Thyroid gland (tissue), 4 donors: ENCODE data around the gene COMMD2. TPM values are rescaled to one million over a fixed set of nuclear protein-coding genes. Genes with fewer than 3 reads are reported as not detected.
A peak's percentile ranks its signal among the peaks of the same experiment; 100 is the strongest.

Experiments
- DNase-seq, 2 donors: peaks; one replicate each; pipeline ENCODE4 v3.0.0-alpha.2; 2019
- H3K27ac ChIP-seq, 3 donors: fragments of 200-600 bp; sonication (generic); 1 replicate in 2 of 3; 2 replicates in 1 of 3; pipeline ENCODE4 v1.5.1; 2016 to 2019; ENCODE audit warnings: mild to moderate bottlenecking in 1 of 3, moderate library complexity in 1 of 3
- H3K27me3 ChIP-seq: fragments of 200-600 bp; sonication (generic); one replicate; pipeline ENCODE4 v1.5.1; 2019
- H3K36me3 ChIP-seq, 2 donors: fragments of 200-600 bp; sonication (generic); one replicate each; pipeline ENCODE4 v1.5.1; 2016 to 2019
- H3K4me1 ChIP-seq, 2 donors: fragments of 200-600 bp; sonication (generic); one replicate each; pipeline ENCODE4 v1.5.1; 2017 to 2019
- H3K4me3 ChIP-seq, 3 donors: fragments of 200-600 bp; sonication (generic); replicated peaks in 1 of 3; 1 replicate in 2 of 3; 2 replicates in 1 of 3; pipeline ENCODE4 v1.5.1; 2016; ENCODE audit warnings: mild to moderate bottlenecking in 1 of 3
- H3K9me3 ChIP-seq: fragments of 200-600 bp; sonication (generic); one replicate; pipeline ENCODE4 v1.5.1; 2017
- POLR2A ChIP-seq, 2 donors: fragments of 450-650 bp; IDR thresholded peaks; one replicate each; pipeline ENCODE4 v1.6.1; 2017; ENCODE audit warnings: antibody characterized with exemption in 2 of 2, mild to moderate bottlenecking in 2 of 2, moderate library complexity in 1 of 2
- WGBS, 2 donors: methylation state at CpG; one replicate each; pipeline ENCODE4 v1.1.5; 2017; 5-methylcytosine and 5-hydroxymethylcytosine counted together
- intact Hi-C: fragments of 100-400 bp; cut with DNase I; formaldehyde crosslinking; loops from one replicate; pipeline ENCODE4 v1.15.1; 2023
- total RNA-seq, 4 donors: library from RNA; depleted of rRNA; stranded (reverse); fragments of >200 nt; gene quantifications; one replicate each; pipeline ENCODE4 v1.2.3, GENCODE V29; 2016
- TF ChIP-seq, protein P1 (sequence below), 6 experiments: fragments of 200-600 bp in 3 of 6; fragments of 450-650 bp in 3 of 6; sonication (generic) in 3 of 6; IDR thresholded peaks; one replicate each; pipeline ENCODE4 v1.5.1; 2016 to 2019; ENCODE audit warnings: antibody characterized with exemption in 6 of 6, mild to moderate bottlenecking in 2 of 6, inconsistent platforms in 1 of 6, moderate library complexity in 1 of 6

The COMMD2 gene
- total RNA-seq, 4 donors from 2014 or later, result 36.4 to 56.5 (median 45.6) TPM

DNA sequence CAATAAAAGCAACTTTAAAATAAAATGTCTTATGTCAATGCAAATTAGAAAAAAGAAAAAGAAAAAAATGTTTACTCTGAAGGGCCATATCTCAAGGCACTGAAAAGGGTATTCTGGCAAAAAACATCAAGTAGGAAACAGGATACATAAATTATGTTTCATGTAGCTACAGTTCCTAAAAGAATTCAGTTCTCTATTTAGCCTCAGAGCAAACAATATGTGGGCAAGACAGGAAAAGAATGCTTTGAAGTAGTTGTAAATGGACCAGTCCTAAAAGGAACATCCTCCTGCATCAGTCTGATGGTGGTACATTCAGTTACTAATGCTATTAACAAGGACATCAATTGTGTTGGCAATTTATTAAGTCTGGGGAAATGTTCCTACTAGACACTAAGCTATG lies 8.1 kb downstream of the COMMD2 start:
- DNase-seq, result no peak
- no peaks in the 10 kb centered on the region for H3K27me3 ChIP-seq
- intact Hi-C loops, result no loop called here
- no peaks in the 10 kb centered on the region for H3K4me1 ChIP-seq
- TF ChIP-seq POLR2A (IDR thresholded peaks at IDR 0.05), result no peak
- TF ChIP-seq, protein P1, sequence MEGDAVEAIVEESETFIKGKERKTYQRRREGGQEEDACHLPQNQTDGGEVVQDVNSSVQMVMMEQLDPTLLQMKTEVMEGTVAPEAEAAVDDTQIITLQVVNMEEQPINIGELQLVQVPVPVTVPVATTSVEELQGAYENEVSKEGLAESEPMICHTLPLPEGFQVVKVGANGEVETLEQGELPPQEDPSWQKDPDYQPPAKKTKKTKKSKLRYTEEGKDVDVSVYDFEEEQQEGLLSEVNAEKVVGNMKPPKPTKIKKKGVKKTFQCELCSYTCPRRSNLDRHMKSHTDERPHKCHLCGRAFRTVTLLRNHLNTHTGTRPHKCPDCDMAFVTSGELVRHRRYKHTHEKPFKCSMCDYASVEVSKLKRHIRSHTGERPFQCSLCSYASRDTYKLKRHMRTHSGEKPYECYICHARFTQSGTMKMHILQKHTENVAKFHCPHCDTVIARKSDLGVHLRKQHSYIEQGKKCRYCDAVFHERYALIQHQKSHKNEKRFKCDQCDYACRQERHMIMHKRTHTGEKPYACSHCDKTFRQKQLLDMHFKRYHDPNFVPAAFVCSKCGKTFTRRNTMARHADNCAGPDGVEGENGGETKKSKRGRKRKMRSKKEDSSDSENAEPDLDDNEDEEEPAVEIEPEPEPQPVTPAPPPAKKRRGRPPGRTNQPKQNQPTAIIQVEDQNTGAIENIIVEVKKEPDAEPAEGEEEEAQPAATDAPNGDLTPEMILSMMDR (IDR thresholded peaks at IDR 0.05), result no peak
- peaks cover 7 to 24% of the 10 kb centered on the region in 2 donors for H3K36me3 ChIP-seq
- H3K27ac ChIP-seq, result no peak overlapping the region
- H3K4me3 ChIP-seq, result no peak overlapping the region
- no peaks in the 10 kb centered on the region for H3K9me3 ChIP-seq

DNA sequence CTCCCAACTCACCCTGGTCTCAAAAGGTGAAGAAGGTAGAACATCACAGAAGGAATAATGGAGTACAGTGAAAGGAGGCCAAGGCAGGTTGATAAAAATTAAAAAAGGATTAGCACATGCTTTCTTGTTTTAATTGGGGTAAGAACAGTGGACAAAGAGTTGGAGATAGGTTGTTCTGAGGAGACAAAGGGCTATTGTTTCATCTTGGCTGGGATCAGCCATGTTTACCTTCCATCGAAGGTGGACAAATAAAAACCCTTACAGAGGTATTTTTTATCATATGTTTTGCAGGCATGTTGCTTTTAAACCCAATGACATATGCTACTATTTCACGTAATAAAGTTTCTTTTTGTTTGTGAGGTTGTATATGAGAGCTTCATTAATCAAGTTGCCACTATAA lies 12.9 kb downstream of the COMMD2 start:
- H3K27ac ChIP-seq, result no peak overlapping the region
- TF ChIP-seq POLR2A (IDR thresholded peaks at IDR 0.05), result no peak
- TF ChIP-seq, protein P1 (IDR thresholded peaks at IDR 0.05), result no peak
- no peak for DNase-seq
- peaks cover 7 to 17% of the 10 kb centered on the region in 2 donors for H3K36me3 ChIP-seq
- no peak overlapping the region for H3K4me3 ChIP-seq
- intact Hi-C loops, result no loop called here
- H3K9me3 ChIP-seq, result no peaks in the 10 kb centered on the region
- H3K27me3 ChIP-seq, result no peaks in the 10 kb centered on the region
- 71 to 73% methylated on average over 2 of the region's 2 CpGs for WGBS, 2 donors
- H3K4me1 ChIP-seq, result peaks cover 15 to 17% of the 10 kb centered on the region in 2 donors

DNA sequence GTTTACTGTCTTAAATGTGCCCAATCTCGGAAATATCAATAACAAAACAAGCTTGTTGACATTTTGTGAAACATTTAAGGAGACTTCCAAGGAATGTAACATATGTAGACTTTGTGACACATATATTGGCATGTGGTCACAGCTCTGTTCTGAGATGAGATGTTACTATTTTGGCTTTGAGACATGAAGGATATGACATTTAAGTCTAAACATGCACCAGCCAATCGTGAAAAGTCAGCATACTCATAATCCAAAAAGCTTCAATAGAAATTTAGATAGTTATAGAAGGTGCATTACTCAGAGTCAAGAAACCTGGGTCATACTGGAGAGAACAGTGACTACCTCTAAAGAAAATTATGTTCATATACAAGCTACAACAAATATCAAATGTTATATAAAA lies 13.4 kb downstream of the COMMD2 start:
- Histone ChIP-seq H3K27ac (no peak overlapping the region), H3K36me3 (peaks cover 7 to 17% of the 10 kb centered on the region in 2 donors), H3K27me3 (no peaks in the 10 kb centered on the region), H3K9me3 (no peaks in the 10 kb centered on the region), H3K4me1 (peaks cover 15 to 17% of the 10 kb centered on the region in 2 donors), H3K4me3 (no peak overlapping the region)
- WGBS, 2 donors, result 96 to 99% methylated on average over 2 of the region's 2 CpGs
- DNase-seq, result no peak
- TF ChIP-seq POLR2A (IDR thresholded peaks at IDR 0.05), result no peak
- TF ChIP-seq, protein P1 (IDR thresholded peaks at IDR 0.05), result no peak
- intact Hi-C loops, result no loop called here

DNA sequence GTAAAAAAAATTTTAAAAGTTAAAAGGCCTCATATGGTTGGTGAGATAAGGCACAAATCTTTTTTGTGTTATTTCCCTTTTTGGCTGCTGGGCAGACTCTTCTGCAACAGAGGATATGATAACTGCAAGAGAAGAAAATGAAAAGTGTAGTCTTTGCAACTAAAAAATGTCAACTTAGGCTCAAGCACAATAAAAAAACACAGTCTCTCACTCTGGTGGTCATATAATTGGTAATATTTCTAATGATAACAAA lies 15.4 kb downstream of the COMMD2 start:
- TF ChIP-seq, protein P1 (IDR thresholded peaks at IDR 0.05), result no peak
- no peak for TF ChIP-seq POLR2A (IDR thresholded peaks at IDR 0.05)
- Histone ChIP-seq H3K9me3 (no peaks in the 10 kb centered on the region), H3K4me1 (peaks cover 15 to 17% of the 10 kb centered on the region in 2 donors), H3K4me3 (no peak overlapping the region), H3K36me3 (peaks cover 7 to 17% of the 10 kb centered on the region in 2 donors), H3K27me3 (no peaks in the 10 kb centered on the region), H3K27ac (peak overlapping the region; percentile 9 to 76 (median 61))
- DNase-seq, result no peak
- intact Hi-C loops, result no loop called here

- H3K9me3 ChIP-seq, result no peaks in the 10 kb centered on the region
- H3K4me3 ChIP-seq, result no peak overlapping the region
- peaks cover 15 to 17% of the 10 kb centered on the region in 2 donors for H3K4me1 ChIP-seq
- H3K27me3 ChIP-seq, result no peaks in the 10 kb centered on the region
- peak in 1 of 2 donors; percentile 11 for DNase-seq
- peaks cover 7 to 16% of the 10 kb centered on the region in 2 donors for H3K36me3 ChIP-seq
- intact Hi-C loops, result no loop called here
- WGBS, 2 donors, result 15 to 31% methylated on average over 2 of the region's 2 CpGs
- peak overlapping the region; percentile 9 to 76 (median 61) for H3K27ac ChIP-seq
- no peak for TF ChIP-seq POLR2A (IDR thresholded peaks at IDR 0.05)
- TF ChIP-seq, protein P1 (IDR thresholded peaks at IDR 0.05), result no peak
Observed at GRCh38 chr3:149736175-149736952, 15.9 kb downstream of the COMMD2 start.
